IgD-negative memory B cell (primary cell): Measurements from ENCODE around the gene CD2AP. TPM values are rescaled to one million over a fixed set of nuclear protein-coding genes. Genes with fewer than 3 reads are reported as not detected.

Experiments used
- H3K27ac Mint-ChIP-seq, 3 donors: one replicate each; pipeline ENCODE4 v1.8.0; 2020 to 2022; ENCODE audit warnings: mild to moderate bottlenecking in 3 of 3, mixed read lengths in 3 of 3, moderate library complexity in 1 of 3
- H3K27me3 Mint-ChIP-seq: one replicate; pipeline ENCODE4 v1.8.0; 2021; ENCODE audit warnings: mixed read lengths
- H3K36me3 Mint-ChIP-seq: one replicate; pipeline ENCODE4 v1.8.0; 2020; ENCODE audit warnings: mild to moderate bottlenecking, mixed read lengths
- H3K4me1 Mint-ChIP-seq, 3 donors: one replicate each; pipeline ENCODE4 v1.8.0; 2020 to 2022; ENCODE audit warnings: mixed read lengths in 3 of 3, mild to moderate bottlenecking in 1 of 3
- H3K4me3 Mint-ChIP-seq, 4 donors: one replicate each; pipeline ENCODE4 v1.8.0; 2020 to 2022; ENCODE audit warnings: mild to moderate bottlenecking in 4 of 4, mixed read lengths in 4 of 4, moderate library complexity in 3 of 4
- H3K9me3 Mint-ChIP-seq, 3 donors: one replicate each; pipeline ENCODE4 v1.8.0; 2020 to 2021; ENCODE audit warnings: mixed read lengths in 3 of 3, mild to moderate bottlenecking in 1 of 3
- polyA plus RNA-seq: library from polyadenylated mRNA; unstranded; fragments of 300-500 nt; fragmentation: Illumina TruSeq; gene quantifications from one replicate; pipeline ENCODE4 v1.2.3, GENCODE V29; 2021

The CD2AP gene
- polyA plus RNA-seq, 1 donor from 2014 or later = 5.7 TPM

DNA sequence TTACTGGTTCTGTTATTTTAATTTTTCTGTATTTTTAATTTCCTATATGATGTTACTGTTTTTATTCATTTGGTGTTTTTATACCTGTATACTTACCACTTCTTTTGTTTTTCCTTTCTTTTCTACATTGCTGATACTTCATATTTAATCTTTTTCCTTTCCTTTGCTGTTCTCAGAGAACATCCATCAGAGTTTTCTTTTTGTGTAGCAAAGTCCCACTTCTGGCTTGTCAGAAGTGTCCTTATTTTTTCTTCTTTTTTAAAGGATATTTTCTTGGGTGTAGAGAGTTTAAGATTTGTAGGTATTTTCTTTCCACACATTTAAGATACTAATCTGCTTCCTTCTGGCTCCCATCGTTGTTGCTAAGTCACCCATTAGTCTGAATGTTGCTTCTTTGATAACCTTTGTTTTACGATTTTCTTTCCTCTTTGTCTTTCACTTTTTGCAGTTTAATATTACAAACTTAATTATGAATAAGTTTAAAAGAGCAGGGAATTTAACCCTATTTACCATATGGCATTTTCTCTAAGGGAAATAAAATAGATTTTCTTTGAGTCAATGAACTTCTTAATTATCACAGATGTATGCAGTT lies 18.5 kb downstream of the CD2AP start:
- Mint-ChIP-seq H3K27ac (no peak overlapping the region), H3K36me3 (peaks cover 1% of the 10 kb centered on the region), H3K4me3 (peak overlapping the region in 1 of 4 donors; percentile 35), H3K9me3 (no peaks in the 10 kb centered on the region), H3K27me3 (no peaks in the 10 kb centered on the region), H3K4me1 (peaks cover 26 to 58% (median 41%) of the 10 kb centered on the region in 3 donors)

DNA sequence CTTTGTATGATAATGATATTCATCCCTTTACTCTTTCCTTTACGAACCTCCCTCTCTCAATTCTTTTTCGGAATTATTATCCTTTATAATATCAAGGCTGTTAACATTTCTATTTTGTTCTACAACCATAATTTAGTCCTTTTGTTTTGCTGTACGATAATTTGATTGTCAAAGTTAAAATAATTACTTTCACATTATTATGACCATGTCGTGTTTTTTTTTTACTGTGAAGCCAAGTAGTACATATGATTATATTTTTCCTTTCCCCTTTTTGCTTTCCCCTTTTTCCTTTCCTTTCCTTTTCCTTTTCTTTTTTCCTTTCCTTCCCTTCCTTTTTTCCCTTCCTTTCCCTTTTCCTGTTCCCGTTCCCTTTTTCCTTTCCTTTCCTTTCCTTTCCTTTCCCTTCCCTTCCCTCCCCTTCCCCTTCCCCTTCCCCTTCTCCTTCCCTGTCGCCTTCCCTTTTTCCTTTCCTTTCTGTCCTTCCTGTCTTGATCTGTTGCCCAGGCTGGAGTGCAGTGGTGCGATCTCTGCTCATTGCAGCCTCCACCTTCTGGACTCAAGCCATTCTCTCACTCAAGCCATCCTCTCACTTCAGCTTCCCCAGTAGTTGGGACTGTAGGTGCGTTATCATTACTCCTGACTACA lies 19.5 kb downstream of the CD2AP start:
- H3K36me3 Mint-ChIP-seq = peaks cover 4% of the 10 kb centered on the region
- no peak overlapping the region for H3K4me3 Mint-ChIP-seq
- H3K27me3 Mint-ChIP-seq = no peaks in the 10 kb centered on the region
- H3K9me3 Mint-ChIP-seq = no peaks in the 10 kb centered on the region
- H3K27ac Mint-ChIP-seq = peak overlapping the region in 1 of 3 donors; percentile 20
- H3K4me1 Mint-ChIP-seq = peaks cover 31 to 61% (median 47%) of the 10 kb centered on the region in 3 donors

DNA sequence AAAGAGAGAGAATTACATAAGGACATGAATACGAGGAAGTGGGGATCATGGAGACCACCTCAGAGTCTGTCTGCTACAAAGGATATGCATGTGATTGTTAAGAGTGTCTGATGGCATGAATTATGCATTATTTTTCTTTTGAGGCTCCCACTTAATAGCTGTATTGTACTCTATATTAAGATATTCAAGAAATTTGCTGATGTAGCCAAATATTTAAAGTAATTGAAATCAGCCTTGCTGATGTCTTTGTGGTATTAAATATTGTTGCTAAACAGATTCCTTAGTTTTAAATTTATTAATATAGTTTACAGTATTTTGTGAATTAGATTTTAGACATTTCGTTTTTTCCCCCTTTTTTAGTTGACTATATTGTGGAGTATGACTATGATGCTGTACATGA lies 25.3 kb downstream of the CD2AP start:
- Mint-ChIP-seq H3K4me3 (no peak overlapping the region), H3K9me3 (peaks cover 0 to 4% (median 2%) of the 10 kb centered on the region in 3 donors), H3K36me3 (peaks cover 8% of the 10 kb centered on the region), H3K27ac (peak overlapping the region in 1 of 3 donors; percentile 17), H3K4me1 (peaks cover 18 to 37% (median 35%) of the 10 kb centered on the region in 3 donors), H3K27me3 (no peaks in the 10 kb centered on the region)

DNA sequence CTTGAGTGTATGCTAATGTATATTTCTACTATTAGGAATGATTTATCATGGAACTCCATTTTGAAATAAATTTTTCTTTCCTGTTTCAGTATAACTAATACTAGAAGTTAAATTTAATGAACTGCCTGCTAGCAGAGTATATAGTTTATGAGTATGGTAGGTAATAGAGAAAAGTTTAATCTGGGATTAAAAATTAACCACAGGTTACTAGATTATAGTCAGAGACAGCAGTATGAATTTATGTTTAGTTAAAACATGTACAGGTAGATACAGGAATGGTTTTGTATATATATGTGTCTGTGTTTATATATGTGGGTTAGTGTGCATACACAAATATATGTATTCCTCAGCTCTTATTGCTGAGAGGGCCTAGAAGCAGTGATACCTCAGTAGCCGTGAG lies 32.3 kb downstream of the CD2AP start:
- Mint-ChIP-seq H3K4me1 (peaks cover 4 to 16% (median 13%) of the 10 kb centered on the region in 3 donors), H3K4me3 (no peak overlapping the region), H3K9me3 (peaks cover 2 to 5% (median 5%) of the 10 kb centered on the region in 3 donors), H3K27me3 (no peaks in the 10 kb centered on the region), H3K27ac (no peak overlapping the region), H3K36me3 (peaks cover 28% of the 10 kb centered on the region)

DNA sequence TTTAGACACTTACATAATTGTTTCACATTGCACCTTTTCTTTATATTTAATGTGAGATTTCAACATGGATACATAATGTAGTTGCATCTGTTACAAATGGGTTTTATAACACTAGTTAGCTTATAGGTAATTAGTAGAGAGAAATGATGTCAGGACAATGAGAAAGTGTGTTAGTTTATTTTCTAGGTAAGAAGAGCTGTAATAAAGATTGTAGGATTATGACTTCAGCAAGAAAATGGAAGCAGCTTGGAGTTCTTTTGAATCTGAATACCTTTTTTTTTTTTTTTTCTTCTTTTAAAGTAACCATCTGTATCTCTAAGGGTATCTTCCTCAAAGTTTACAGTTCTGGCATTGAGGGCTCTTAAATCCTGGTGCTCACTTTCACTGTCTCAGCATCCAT lies 35.3 kb downstream of the CD2AP start:
- H3K27me3 Mint-ChIP-seq = no peaks in the 10 kb centered on the region
- peaks cover 9 to 17% (median 13%) of the 10 kb centered on the region in 3 donors for H3K4me1 Mint-ChIP-seq
- peaks cover 26% of the 10 kb centered on the region for H3K36me3 Mint-ChIP-seq

GRCh38 chr6:47519279-47519678 lies 41.7 kb downstream of the CD2AP start:
- no peak overlapping the region for H3K4me3 Mint-ChIP-seq
- H3K27me3 Mint-ChIP-seq = no peaks in the 10 kb centered on the region
- H3K36me3 Mint-ChIP-seq = peaks cover under 1% of the 10 kb centered on the region
- no peaks in the 10 kb centered on the region for H3K9me3 Mint-ChIP-seq
- no peak overlapping the region for H3K27ac Mint-ChIP-seq
- peaks cover 21 to 34% (median 31%) of the 10 kb centered on the region in 3 donors for H3K4me1 Mint-ChIP-seq

More for the DNA sequence above, 35.3 kb downstream of the CD2AP start:
- Mint-ChIP-seq H3K27ac (no peak overlapping the region), H3K9me3 (peaks cover 0 to 5% (median 2%) of the 10 kb centered on the region in 3 donors), H3K4me3 (peak overlapping the region in 1 of 4 donors; percentile 79)

GRCh38 chr6:47520282-47520681 lies 42.7 kb downstream of the CD2AP start:
- H3K27me3 Mint-ChIP-seq = no peaks in the 10 kb centered on the region
- no peak overlapping the region for H3K4me3 Mint-ChIP-seq
- H3K9me3 Mint-ChIP-seq = no peaks in the 10 kb centered on the region
- H3K36me3 Mint-ChIP-seq = no peaks in the 10 kb centered on the region
- peaks cover 22 to 34% (median 33%) of the 10 kb centered on the region in 3 donors for H3K4me1 Mint-ChIP-seq
- no peak overlapping the region for H3K27ac Mint-ChIP-seq

GRCh38 chr6:47521961-47522360 lies 44.4 kb downstream of the CD2AP start:
- Mint-ChIP-seq H3K9me3 (no peaks in the 10 kb centered on the region), H3K27me3 (no peaks in the 10 kb centered on the region), H3K27ac (peak overlapping the region in 1 of 3 donors; percentile 1), H3K4me3 (peak overlapping the region in 1 of 4 donors; percentile 18), H3K36me3 (peaks cover 3% of the 10 kb centered on the region), H3K4me1 (peaks cover 23 to 37% (median 35%) of the 10 kb centered on the region in 3 donors)

DNA sequence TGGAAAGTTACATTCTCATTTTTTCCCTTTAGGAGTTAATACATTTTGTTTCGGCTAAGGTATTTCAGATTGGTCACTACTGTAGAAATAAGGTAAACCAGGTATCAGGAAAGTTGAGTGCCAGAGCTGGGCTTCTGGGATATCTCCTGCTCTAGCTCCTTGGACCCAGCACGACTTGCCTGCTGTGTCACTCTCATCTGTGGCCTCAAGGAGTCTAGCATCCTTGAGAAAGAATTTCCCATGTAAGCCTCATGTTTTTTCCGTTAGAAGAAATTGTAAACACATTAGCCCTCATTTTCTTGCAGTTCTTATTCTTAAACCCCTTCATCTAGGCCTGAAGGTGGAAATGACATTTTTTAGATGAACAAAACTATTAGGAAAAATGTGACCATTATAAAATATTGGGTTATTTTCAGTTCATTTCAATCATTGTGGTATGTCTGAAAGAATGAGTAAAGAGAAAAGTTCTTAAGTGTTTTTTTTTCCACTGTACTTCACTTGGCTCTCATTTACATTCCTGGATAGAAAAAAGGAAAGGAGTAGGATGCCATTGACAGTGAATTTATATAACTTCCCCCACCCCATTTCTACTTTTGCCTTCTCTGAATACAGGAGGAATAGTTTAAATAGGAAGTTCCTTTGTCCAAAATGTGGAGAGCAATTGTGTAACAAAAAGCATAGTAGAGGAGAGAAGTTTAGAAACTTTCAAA lies 46.7 kb downstream of the CD2AP start:
- Mint-ChIP-seq H3K27ac (no peak overlapping the region), H3K27me3 (no peaks in the 10 kb centered on the region), H3K4me3 (no peak overlapping the region), H3K9me3 (peaks cover 0 to 2% (median 0%) of the 10 kb centered on the region in 3 donors), H3K36me3 (peaks cover 12% of the 10 kb centered on the region), H3K4me1 (peaks cover 23 to 36% (median 31%) of the 10 kb centered on the region in 3 donors)

DNA sequence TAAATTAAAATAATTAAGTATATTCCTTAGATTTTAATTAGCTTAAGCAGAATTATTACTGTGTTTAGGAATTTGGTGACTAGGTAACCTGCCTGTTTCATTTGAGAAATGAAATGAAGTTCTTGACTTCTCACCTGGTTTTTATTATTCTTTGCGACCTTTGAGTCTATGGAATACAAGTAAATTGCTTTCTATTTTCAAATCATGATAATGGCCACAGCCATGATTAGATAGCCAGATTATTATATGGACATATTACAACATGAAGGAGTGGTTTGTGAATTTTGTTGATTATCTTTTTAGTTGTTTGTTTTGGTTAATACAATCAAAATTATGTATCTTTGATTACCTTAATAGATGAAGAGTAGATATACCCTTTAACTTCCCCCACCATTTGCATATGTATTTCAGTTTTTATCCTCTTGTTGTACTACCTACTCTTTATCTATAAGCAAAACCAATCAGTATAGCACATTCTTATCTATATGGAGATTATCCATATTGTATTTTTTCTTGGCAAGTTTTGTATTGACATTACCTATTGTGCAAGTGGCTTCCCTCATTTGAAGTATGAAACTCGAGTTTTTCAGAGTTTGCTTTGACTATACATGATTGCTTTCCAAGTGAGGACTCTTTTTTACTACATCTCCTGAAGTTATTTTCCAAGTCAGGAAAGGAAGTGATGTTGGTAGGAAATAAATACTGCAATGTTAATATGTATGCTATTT lies 47.9 kb downstream of the CD2AP start:
- Mint-ChIP-seq H3K27ac (no peak overlapping the region), H3K9me3 (peaks cover 0 to 2% (median 0%) of the 10 kb centered on the region in 3 donors), H3K36me3 (peaks cover 15% of the 10 kb centered on the region), H3K4me1 (peaks cover 18 to 27% (median 25%) of the 10 kb centered on the region in 3 donors), H3K27me3 (no peaks in the 10 kb centered on the region), H3K4me3 (no peak overlapping the region)

DNA sequence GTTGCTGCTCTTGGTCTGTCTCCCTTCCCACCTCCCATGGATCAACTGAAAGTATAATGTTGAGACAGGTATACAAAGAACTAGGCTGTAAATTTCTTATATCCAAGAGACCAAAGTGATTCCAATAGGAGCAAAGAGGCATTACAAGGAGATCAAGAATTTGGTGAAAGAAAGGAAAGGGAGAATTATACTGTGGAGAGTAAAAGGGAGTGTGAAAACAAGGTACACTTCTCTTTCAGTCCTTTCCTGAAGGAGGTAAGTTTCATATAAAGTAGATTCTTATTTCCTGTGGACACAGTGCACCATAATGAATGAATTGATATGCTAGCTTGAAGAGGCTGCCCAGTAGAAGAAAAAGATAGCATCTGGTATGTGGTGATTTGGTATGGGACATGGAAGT lies 49.7 kb downstream of the CD2AP start:
- no peak overlapping the region for H3K4me3 Mint-ChIP-seq
- peaks cover 13 to 27% (median 21%) of the 10 kb centered on the region in 3 donors for H3K4me1 Mint-ChIP-seq
- no peak overlapping the region for H3K27ac Mint-ChIP-seq
- peaks cover 0 to 2% (median 0%) of the 10 kb centered on the region in 3 donors for H3K9me3 Mint-ChIP-seq
- no peaks in the 10 kb centered on the region for H3K27me3 Mint-ChIP-seq
- H3K36me3 Mint-ChIP-seq = peaks cover 16% of the 10 kb centered on the region

GRCh38 chr6:47529734-47530133 lies 52.1 kb downstream of the CD2AP start:
- H3K4me1 Mint-ChIP-seq = peaks cover 11 to 22% (median 18%) of the 10 kb centered on the region in 3 donors
- peaks cover 0 to 2% (median 0%) of the 10 kb centered on the region in 3 donors for H3K9me3 Mint-ChIP-seq
- H3K4me3 Mint-ChIP-seq = no peak overlapping the region
- H3K27ac Mint-ChIP-seq = peak overlapping the region in 1 of 3 donors; percentile 25
- H3K36me3 Mint-ChIP-seq = peaks cover 23% of the 10 kb centered on the region
- no peaks in the 10 kb centered on the region for H3K27me3 Mint-ChIP-seq

- Mint-ChIP-seq H3K9me3 (peaks cover 0 to 2% (median 0%) of the 10 kb centered on the region in 3 donors), H3K4me3 (no peak overlapping the region), H3K4me1 (peaks cover 4 to 9% (median 6%) of the 10 kb centered on the region in 3 donors), H3K36me3 (peaks cover 12% of the 10 kb centered on the region), H3K27me3 (no peaks in the 10 kb centered on the region), H3K27ac (no peak overlapping the region)
Observed at GRCh38 chr6:47532981-47533585, 55.5 kb downstream of the CD2AP start.

GRCh38 chr6:47534063-47534462 lies 56.5 kb downstream of the CD2AP start:
- no peak overlapping the region for H3K4me3 Mint-ChIP-seq
- peaks cover 2 to 8% (median 7%) of the 10 kb centered on the region in 3 donors for H3K4me1 Mint-ChIP-seq
- H3K9me3 Mint-ChIP-seq = no peaks in the 10 kb centered on the region
- peaks cover 11% of the 10 kb centered on the region for H3K36me3 Mint-ChIP-seq
- H3K27ac Mint-ChIP-seq = no peak overlapping the region
- H3K27me3 Mint-ChIP-seq = no peaks in the 10 kb centered on the region
